Heart left ventricle (tissue), 16 donors: ENCODE measurements around the gene KRT75. TPM values are rescaled to one million over a fixed set of nuclear protein-coding genes. Genes with fewer than 3 reads are reported as not detected.
"Not testable (repeated sequence)": the region's sequence is repeated elsewhere in the genome, so short reads cannot be mapped to it uniquely, and the experiment has no call there.

Experiments
- ATAC-seq, 4 donors: fragments of 200-7000 bp; cut with Tn5 transposase; one replicate each; pipeline ENCODE4 v1.9.1; 2020 to 2022; ENCODE audit warnings: moderate library complexity in 4 of 4, mild to moderate bottlenecking in 3 of 4, moderate number of reproducible peaks in 1 of 4
- DNase-seq, 5 donors: peaks; one replicate each; pipeline ENCODE4 v3.0.0-alpha.2; 2020
- H3K27ac ChIP-seq, 12 donors: fragments of 200-600 bp; sonication (generic) in 4 of 12; one replicate each; pipeline versions ENCODE4 v1.5.0 to v1.8.0; 2016 to 2022; ENCODE audit warnings: mild to moderate bottlenecking in 2 of 12
- H3K27me3 ChIP-seq, 9 donors: fragments of 200-600 bp; sonication (generic) in 2 of 9; one replicate each; pipeline versions ENCODE4 v1.5.1 to v1.8.0; 2016 to 2022; ENCODE audit warnings: mild to moderate bottlenecking in 3 of 9
- H3K36me3 ChIP-seq, 9 donors: fragments of 200-600 bp; sonication (generic) in 2 of 9; one replicate each; pipeline versions ENCODE4 v1.5.0 to v1.8.0; 2018 to 2022; ENCODE audit warnings: mild to moderate bottlenecking in 2 of 9
- H3K4me1 ChIP-seq, 12 donors: fragments of 200-600 bp; sonication (generic) in 4 of 12; one replicate each; pipeline versions ENCODE4 v1.5.0 to v1.8.0; 2016 to 2022; ENCODE audit warnings: mild to moderate bottlenecking in 3 of 12
- H3K4me3 ChIP-seq, 12 donors: fragments of 200-600 bp; sonication (generic) in 4 of 12; one replicate each; pipeline versions ENCODE4 v1.5.0 to v1.8.0; 2017 to 2022; ENCODE audit warnings: mild to moderate bottlenecking in 9 of 12, moderate library complexity in 4 of 12
- H3K9me3 ChIP-seq, 12 donors: fragments of 200-600 bp; sonication (generic) in 4 of 12; one replicate each; pipeline versions ENCODE4 v1.5.0 to v1.8.0; 2016 to 2022; ENCODE audit warnings: mild to moderate bottlenecking in 1 of 12
- CTCF ChIP-seq, 12 donors: fragments of 200-600 bp; sonication (generic) in 4 of 12; IDR thresholded peaks; one replicate each; pipeline versions ENCODE4 v1.5.0 to v1.8.0; 2018 to 2022; ENCODE audit warnings: antibody characterized with exemption in 12 of 12, mild to moderate bottlenecking in 5 of 12
- POLR2A ChIP-seq, 2 donors: fragments of 450-650 bp; IDR thresholded peaks; one replicate each; pipeline ENCODE4 v1.6.1; 2017; ENCODE audit warnings: antibody characterized with exemption in 2 of 2, mild to moderate bottlenecking in 2 of 2, moderate library complexity in 2 of 2
- WGBS, 4 donors: extraction: QIAGEN DNeasy Blood & Tissue Kit in 2 of 4; methylation state at CpG; one replicate each; pipeline versions ENCODE4 v1.1.5 to v1.1.7; 2013 to 2018; 5-methylcytosine and 5-hydroxymethylcytosine counted together
- intact Hi-C, 10 donors: fragments of 100-400 bp; cut with DNase I; formaldehyde crosslinking; loops; one replicate each; pipeline versions ENCODE4 v1.11.1 to v1.14.2; 2022
- polyA plus RNA-seq, 2 donors: library from polyadenylated mRNA; stranded (reverse); fragments of 200-250 nt; gene quantifications; one replicate each; pipeline ENCODE4 v1.2.3, GENCODE V29; 2013
- total RNA-seq, 9 donors: library from RNA; depleted of rRNA in 2 of 9; stranded (reverse); fragments of >200 nt in 2 of 9; fragmentation: NEBNext Ultra II Directional in 3 of 9; extraction: Animal tissue kit (Norgen Biotek cat#: 25700) in 3 of 9; gene quantifications; one replicate each; pipeline versions ENCODE4 v1.1.0 to v1.2.4, GENCODE V29; 2016 to 2023
- donor health status: ischemic (EF 13 %, LVEDD 7.1; RV severe dilation, severe dysfunction).
- donor health status: healthy with polysubstance abuse.
- donor health status: DM: no; HTN: yes; CAD: no.
- donor health status: DM: no; HTN: no; CAD: no.
- donor health status: ischemic (EF 25% LVEDD 6.9; RV normal size, moderate dysfunction).
- donor health status: ischemic (EF 25% LVEDD 5.7; RV mildly dilated, moderate dysfunction).
- donor health status: healthy.
- donor health status: DM: yes; HTN: yes; CAD: no.
- donor health status: ischemic (EF 35%, LVEDD 5.7; RV mildly dilated, moderate dysfunction).
- donor health status: nonischemic (EF 11% LVEDD 7.7; RV severe dilation, severe dysfunction).
- donor health status: DM: yes; HTN: yes; CAD: no.
- donor health status: PGD.
- donor health status: ischemic (EF 29% LVEDD 5.4; RV normal size, mild dysfunction).
- donor health status: nonischemic (EF 23%, LVEDD 6.1; RV moderate dilation, normal function).

Gene KRT75
- total and polyA plus RNA-seq, 11 donors = not detected

DNA sequence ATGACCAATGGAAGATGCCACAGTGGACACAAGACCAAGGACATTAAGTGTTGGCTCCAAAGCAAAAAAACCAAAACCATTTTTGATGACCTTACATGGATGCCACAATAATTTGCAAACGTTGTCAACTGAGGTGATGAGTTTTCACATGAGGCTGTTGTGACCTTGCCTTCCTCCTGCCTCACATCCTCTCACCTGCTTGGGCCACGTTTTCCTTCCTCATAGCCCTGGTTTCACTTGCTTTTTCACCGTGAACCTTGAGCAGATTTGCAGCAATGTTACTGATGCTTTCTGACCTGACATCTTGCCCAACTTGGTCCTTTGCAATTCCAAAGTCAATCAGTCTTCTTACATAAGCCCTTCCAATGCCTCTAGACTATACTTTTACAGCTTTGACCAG, 14.1 kb upstream of the KRT75 start:
- no peaks in the 10 kb centered on the region for H3K4me1 ChIP-seq
- 55 to 62% (median 61%) methylated on average over 3 of the region's 3 CpGs for WGBS, 4 donors
- TF ChIP-seq CTCF (IDR thresholded peaks at IDR 0.05) = no peak
- no peak for TF ChIP-seq POLR2A (IDR thresholded peaks at IDR 0.05)
- peaks cover 0 to 17% (median 0%) of the 10 kb centered on the region in 9 donors for H3K27me3 ChIP-seq
- no peak overlapping the region for H3K4me3 ChIP-seq
- no peak overlapping the region for H3K27ac ChIP-seq
- intact Hi-C loops = no loop called here
- ATAC-seq (no peak), DNase-seq (no peak)
- no peaks in the 10 kb centered on the region for H3K9me3 ChIP-seq
- H3K36me3 ChIP-seq = no peaks in the 10 kb centered on the region

GRCh38 chr12:52447196-52447595, 13.0 kb upstream of the KRT75 start:
- H3K9me3 ChIP-seq, DNase-seq, H3K4me3 ChIP-seq, H3K27ac ChIP-seq, H3K4me1 ChIP-seq, intact Hi-C loops, ATAC-seq, H3K36me3 ChIP-seq: not testable (repeated sequence)
- H3K27me3 ChIP-seq = peaks cover 0 to 20% (median 2%) of the 10 kb centered on the region in 9 donors
- WGBS, 4 donors = 91 to 92% (median 92%) methylated on average over 10 to 11 of the region's 11 CpGs

GRCh38 chr12:52446367-52447045, 12.3 kb upstream of the KRT75 start:
- Histone ChIP-seq H3K36me3 (no peaks in the 10 kb centered on the region), H3K4me3 (no peak overlapping the region), H3K4me1 (no peaks in the 10 kb centered on the region), H3K27me3 (peaks cover 0 to 20% (median 2%) of the 10 kb centered on the region in 9 donors), H3K9me3 (no peaks in the 10 kb centered on the region), H3K27ac (no peak overlapping the region)
- no peak for TF ChIP-seq CTCF (IDR thresholded peaks at IDR 0.05)
- no peak for TF ChIP-seq POLR2A (IDR thresholded peaks at IDR 0.05)
- ATAC-seq (no peak), DNase-seq (no peak)
- intact Hi-C loops = no loop called here
- WGBS, 4 donors = 75 to 88% (median 83%) methylated on average over 6 of the region's 6 CpGs

- no peaks in the 10 kb centered on the region for H3K9me3 ChIP-seq
- H3K27ac ChIP-seq = no peak overlapping the region
- peaks cover 0 to 22% (median 2%) of the 10 kb centered on the region in 9 donors for H3K27me3 ChIP-seq
- intact Hi-C loops = no loop called here
- no peaks in the 10 kb centered on the region for H3K36me3 ChIP-seq
- ATAC-seq (no peak), DNase-seq (no peak)
- WGBS, 4 donors = 60 to 76% (median 68%) methylated on average over 3 of the region's 3 CpGs
- TF ChIP-seq POLR2A (IDR thresholded peaks at IDR 0.05) (no peak), CTCF (IDR thresholded peaks at IDR 0.05) (no peak)
- no peak overlapping the region for H3K4me3 ChIP-seq
- H3K4me1 ChIP-seq = no peaks in the 10 kb centered on the region
Measured at GRCh38 chr12:52445876-52446275, 11.7 kb upstream of the KRT75 start.
